ENCODE results near the gene BPIFB6. TPM values are rescaled to one million over a fixed set of nuclear protein-coding genes. Genes with fewer than 3 reads are reported as not detected.
"Not testable (repeated sequence)": the region's sequence is repeated elsewhere in the genome, so short reads cannot be mapped to it uniquely, and the experiment has no call there.

Gene BPIFB6
- polyA plus RNA-seq, 1 of the 3 experiments (the other 2 are of a cell fraction): not detected

DNA sequence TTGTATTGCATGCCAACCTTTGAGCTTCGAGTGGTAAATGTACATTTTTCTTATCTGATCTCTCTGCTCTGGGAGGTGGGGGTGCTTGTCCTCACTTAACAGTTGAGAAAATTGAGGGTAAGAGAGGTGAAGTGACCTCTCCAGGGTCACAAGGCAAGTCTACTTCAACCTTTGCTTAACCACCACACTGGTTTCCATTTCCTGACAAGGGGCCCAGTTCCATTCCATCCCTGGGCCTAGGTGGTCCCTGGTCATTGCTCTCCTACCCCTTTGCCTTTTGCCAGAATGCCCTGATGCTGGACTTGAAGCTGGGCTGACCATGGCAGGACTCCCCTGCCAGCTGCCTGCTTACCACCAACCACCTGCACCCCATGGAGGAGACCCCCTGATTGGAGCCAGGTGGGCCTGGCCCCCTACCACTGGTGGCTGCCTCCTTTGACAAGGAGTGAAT is 12.3 kb downstream of the BPIFB6 start (continued):
- TF ChIP-seq, protein P1, sequence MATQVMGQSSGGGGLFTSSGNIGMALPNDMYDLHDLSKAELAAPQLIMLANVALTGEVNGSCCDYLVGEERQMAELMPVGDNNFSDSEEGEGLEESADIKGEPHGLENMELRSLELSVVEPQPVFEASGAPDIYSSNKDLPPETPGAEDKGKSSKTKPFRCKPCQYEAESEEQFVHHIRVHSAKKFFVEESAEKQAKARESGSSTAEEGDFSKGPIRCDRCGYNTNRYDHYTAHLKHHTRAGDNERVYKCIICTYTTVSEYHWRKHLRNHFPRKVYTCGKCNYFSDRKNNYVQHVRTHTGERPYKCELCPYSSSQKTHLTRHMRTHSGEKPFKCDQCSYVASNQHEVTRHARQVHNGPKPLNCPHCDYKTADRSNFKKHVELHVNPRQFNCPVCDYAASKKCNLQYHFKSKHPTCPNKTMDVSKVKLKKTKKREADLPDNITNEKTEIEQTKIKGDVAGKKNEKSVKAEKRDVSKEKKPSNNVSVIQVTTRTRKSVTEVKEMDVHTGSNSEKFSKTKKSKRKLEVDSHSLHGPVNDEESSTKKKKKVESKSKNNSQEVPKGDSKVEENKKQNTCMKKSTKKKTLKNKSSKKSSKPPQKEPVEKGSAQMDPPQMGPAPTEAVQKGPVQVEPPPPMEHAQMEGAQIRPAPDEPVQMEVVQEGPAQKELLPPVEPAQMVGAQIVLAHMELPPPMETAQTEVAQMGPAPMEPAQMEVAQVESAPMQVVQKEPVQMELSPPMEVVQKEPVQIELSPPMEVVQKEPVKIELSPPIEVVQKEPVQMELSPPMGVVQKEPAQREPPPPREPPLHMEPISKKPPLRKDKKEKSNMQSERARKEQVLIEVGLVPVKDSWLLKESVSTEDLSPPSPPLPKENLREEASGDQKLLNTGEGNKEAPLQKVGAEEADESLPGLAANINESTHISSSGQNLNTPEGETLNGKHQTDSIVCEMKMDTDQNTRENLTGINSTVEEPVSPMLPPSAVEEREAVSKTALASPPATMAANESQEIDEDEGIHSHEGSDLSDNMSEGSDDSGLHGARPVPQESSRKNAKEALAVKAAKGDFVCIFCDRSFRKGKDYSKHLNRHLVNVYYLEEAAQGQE (IDR thresholded peaks at IDR 0.05; ENCODE audit: low read depth, low read length): no peak
- TF ChIP-seq, protein P2, sequence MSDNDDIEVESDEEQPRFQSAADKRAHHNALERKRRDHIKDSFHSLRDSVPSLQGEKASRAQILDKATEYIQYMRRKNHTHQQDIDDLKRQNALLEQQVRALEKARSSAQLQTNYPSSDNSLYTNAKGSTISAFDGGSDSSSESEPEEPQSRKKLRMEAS (IDR thresholded peaks at IDR 0.05; ENCODE audit: low read depth): no peak
- TF ChIP-seq IRF3 (IDR thresholded peaks at IDR 0.05; ENCODE audit: low read depth, low read length) (no peak), MXI1 (IDR thresholded peaks at IDR 0.05; ENCODE audit: low read depth, low read length) (no peak)

- H3K4me2 ChIP-seq; POLR2A ChIA-PET; H3F3A ChIP-seq (replicated peaks; ENCODE audit: insufficient read depth); DNase-seq; H3K27me3 ChIP-seq (ENCODE audit: insufficient read depth); CTCF ChIA-PET; H3K9me2 ChIP-seq; H3K4me3 ChIP-seq (ENCODE audit: low read depth in 2 of 2, low read length in 1 of 2); H3K79me2 ChIP-seq (ENCODE audit: insufficient read depth); H3K4me1 ChIP-seq (ENCODE audit: control insufficient read depth in 1 of 2, insufficient read depth in 2 of 2, low read depth in 1 of 2, low read length in 1 of 2); H3K27ac ChIP-seq (ENCODE audit: low read depth in 2 of 2, low read length in 1 of 2); H3K9me3 ChIP-seq; H4K20me1 ChIP-seq (ENCODE audit: insufficient read depth); H2AFZ ChIP-seq (ENCODE audit: low read depth); H3K36me3 ChIP-seq (replicated peaks in 1 of 2; ENCODE audit: control insufficient read depth in 1 of 2, insufficient read depth in 2 of 2, low read length in 1 of 2); H3K9ac ChIP-seq: not testable (repeated sequence)
- 14% methylated on average over 15 of the region's 15 CpGs for WGBS (ENCODE audit: low lambda C conversion rate)
These were observed 13.8 kb downstream of the BPIFB6 start for GRCh38 chr20:33045129-33045721.

GRCh38 chr20:33046412-33046811 is 15.0 kb downstream of the BPIFB6 start:
- no peak for DNase-seq
- Histone ChIP-seq H3K4me2 (no peak overlapping the region), H3K9me3 (no peaks in the 10 kb centered on the region), H3K9me2 (no peaks in the 10 kb centered on the region), H3K36me3 (replicated peaks in 1 of 2; ENCODE audit: control insufficient read depth in 1 of 2, insufficient read depth in 2 of 2, low read length in 1 of 2) (no peaks in the 10 kb centered on the region), H3K79me2 (ENCODE audit: insufficient read depth) (no peaks in the 10 kb centered on the region), H4K20me1 (ENCODE audit: insufficient read depth) (no peaks in the 10 kb centered on the region), H3K27ac (ENCODE audit: low read depth in 2 of 2, low read length in 1 of 2) (no peak overlapping the region), H3F3A (replicated peaks; ENCODE audit: insufficient read depth) (no peaks in the 10 kb centered on the region), H3K9ac (no peak overlapping the region), H2AFZ (ENCODE audit: low read depth) (no peak overlapping the region), H3K27me3 (ENCODE audit: insufficient read depth) (no peaks in the 10 kb centered on the region), H3K4me1 (ENCODE audit: control insufficient read depth in 1 of 2, insufficient read depth in 2 of 2, low read depth in 1 of 2, low read length in 1 of 2) (no peaks in the 10 kb centered on the region), H3K4me3 (ENCODE audit: low read depth in 2 of 2, low read length in 1 of 2) (no peak overlapping the region)
- TF ChIP-seq RFX5 (IDR thresholded peaks at IDR 0.05; ENCODE audit: low read length): no peak
- POLR2A ChIA-PET: no interaction called here
- WGBS (ENCODE audit: low lambda C conversion rate): 2% methylated on average over 3 of the region's 3 CpGs
- CTCF ChIA-PET: interaction anchor here (0.6 to 1.2 kb wide), 3 partner anchors 9 to 265 kb away, joined by 3 read pairs; no protein-coding TSS in a partner anchor

All from SK-N-SH (cell line).